Measurements from ENCODE around the gene STRN. TPM values are rescaled to one million over a fixed set of nuclear protein-coding genes. Genes with fewer than 3 reads are reported as not detected.

The STRN gene, protein sequence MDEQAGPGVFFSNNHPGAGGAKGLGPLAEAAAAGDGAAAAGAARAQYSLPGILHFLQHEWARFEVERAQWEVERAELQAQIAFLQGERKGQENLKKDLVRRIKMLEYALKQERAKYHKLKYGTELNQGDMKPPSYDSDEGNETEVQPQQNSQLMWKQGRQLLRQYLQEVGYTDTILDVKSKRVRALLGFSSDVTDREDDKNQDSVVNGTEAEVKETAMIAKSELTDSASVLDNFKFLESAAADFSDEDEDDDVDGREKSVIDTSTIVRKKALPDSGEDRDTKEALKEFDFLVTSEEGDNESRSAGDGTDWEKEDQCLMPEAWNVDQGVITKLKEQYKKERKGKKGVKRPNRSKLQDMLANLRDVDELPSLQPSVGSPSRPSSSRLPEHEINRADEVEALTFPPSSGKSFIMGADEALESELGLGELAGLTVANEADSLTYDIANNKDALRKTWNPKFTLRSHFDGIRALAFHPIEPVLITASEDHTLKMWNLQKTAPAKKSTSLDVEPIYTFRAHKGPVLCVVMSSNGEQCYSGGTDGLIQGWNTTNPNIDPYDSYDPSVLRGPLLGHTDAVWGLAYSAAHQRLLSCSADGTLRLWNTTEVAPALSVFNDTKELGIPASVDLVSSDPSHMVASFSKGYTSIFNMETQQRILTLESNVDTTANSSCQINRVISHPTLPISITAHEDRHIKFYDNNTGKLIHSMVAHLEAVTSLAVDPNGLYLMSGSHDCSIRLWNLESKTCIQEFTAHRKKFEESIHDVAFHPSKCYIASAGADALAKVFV
- 10 to 100 TPM in 2 of 6 experiments, 1 to 10 TPM in 4; 6.2 to 10.6 (median 8.2) TPM for total RNA-seq
- long read RNA-seq, partial matches to known transcripts = 0 of 1 reads
- long read RNA-seq, other reads (novel, unspliced or antisense) = 1 of 1 reads

GRCh38 chr2:36966370-36967235 lies at the start of gene STRN:
Gene STRN (minus strand): TSS chr2:36966536. CDS start chr2:36966463, 73 bp downstream.
- Histone ChIP-seq H3K36me3 (no peaks in the 10 kb centered on the region), H3K4me3 (peak within 1 kb of the TSS; percentile 96 to 99 (median 96)), H3K4me1 (peaks cover 0 to 15% (median 6%) of the 10 kb centered on the region in 4 donors), H3K27ac (peak within 1 kb of the TSS; percentile 85 to 90 (median 88)), H3K27me3 (no peaks in the 10 kb centered on the region), H3K9me3 (no peaks in the 10 kb centered on the region)
- intact Hi-C loops (cut with DNase I) = no loop called here
- DNase-seq (peak; percentile 98 to 99 (median 99)), ATAC-seq (peak; percentile 95 to 99 (median 96))
- TF ChIP-seq CTCF (IDR thresholded peaks at IDR 0.05) = no peak
- peak; percentile 91 for TF ChIP-seq POLR2A (IDR thresholded peaks at IDR 0.05)
- WGBS (ENCODE audit: insufficient coverage, low coverage, low lambda C conversion rate, missing lambda C conversion rate) = 0% methylated on average over 14 of the region's 91 CpGs

DNA sequence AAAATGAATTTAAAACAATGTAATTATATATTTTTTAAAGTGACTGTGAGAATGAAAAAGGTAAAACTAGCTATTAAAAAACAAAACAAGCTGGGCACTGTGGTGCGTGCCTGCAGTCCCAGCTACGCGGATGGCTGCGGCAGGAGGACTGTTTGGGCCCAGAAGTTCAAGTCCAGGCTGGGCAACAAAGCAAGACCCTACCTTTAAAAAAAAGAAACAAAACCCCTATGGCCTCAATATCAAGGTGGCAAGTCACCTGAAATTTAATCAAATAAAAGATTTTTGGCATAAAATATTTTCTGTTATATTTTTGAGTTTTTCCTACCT lies 46.9 kb upstream of the STRN start:
- no peaks in the 10 kb centered on the region for H3K27me3 ChIP-seq
- no peaks in the 10 kb centered on the region for H3K4me1 ChIP-seq
- TF ChIP-seq POLR2A (IDR thresholded peaks at IDR 0.05) (no peak), CTCF (IDR thresholded peaks at IDR 0.05) (no peak)
- H3K4me3 ChIP-seq = no peak overlapping the region
- ATAC-seq (no peak), DNase-seq (no peak)
- H3K27ac ChIP-seq = no peak overlapping the region
- peaks cover 0 to 28% (median 13%) of the 10 kb centered on the region in 4 donors for H3K36me3 ChIP-seq
- intact Hi-C loops (cut with DNase I) = no loop called here
- 84% methylated on average over 4 of the region's 4 CpGs for WGBS (ENCODE audit: insufficient coverage, low coverage, low lambda C conversion rate, missing lambda C conversion rate)
- no peaks in the 10 kb centered on the region for H3K9me3 ChIP-seq

DNA sequence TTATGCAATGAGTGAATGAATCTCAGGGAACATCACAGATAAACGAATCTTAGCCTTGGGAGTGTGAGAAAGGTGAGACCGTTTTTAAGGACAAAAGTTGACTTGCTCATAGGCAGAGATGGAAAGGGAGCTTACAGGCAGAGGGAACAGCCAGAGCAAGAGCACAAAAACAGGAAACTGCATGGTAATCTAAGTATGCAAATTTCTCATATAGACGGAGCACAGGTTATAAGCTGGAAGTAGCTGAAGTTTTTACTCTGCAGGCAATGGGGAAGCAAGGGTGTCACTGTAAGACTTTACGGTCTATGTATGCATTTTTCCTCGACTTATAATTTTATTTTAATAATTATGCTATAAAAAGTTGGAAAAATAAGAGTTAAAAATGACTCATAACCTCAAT lies 44.8 kb upstream of the STRN start:
- ATAC-seq = no peak
- 60% methylated on average over 5 of the region's 5 CpGs for WGBS (ENCODE audit: insufficient coverage, low coverage, low lambda C conversion rate, missing lambda C conversion rate)
- DNase-seq = no peak
- H3K4me3 ChIP-seq = no peak overlapping the region
- H3K27ac ChIP-seq = no peak overlapping the region
- TF ChIP-seq CTCF (IDR thresholded peaks at IDR 0.05) (no peak), POLR2A (IDR thresholded peaks at IDR 0.05) (no peak)
- intact Hi-C loops (cut with DNase I) = no loop called here
- no peaks in the 10 kb centered on the region for H3K9me3 ChIP-seq
- no peaks in the 10 kb centered on the region for H3K4me1 ChIP-seq
- peaks cover 0 to 35% (median 9%) of the 10 kb centered on the region in 4 donors for H3K36me3 ChIP-seq
- H3K27me3 ChIP-seq = no peaks in the 10 kb centered on the region
